ENCODE data around the gene BRAP.
"Not testable (repeated sequence)": the region's sequence is repeated elsewhere in the genome, so short reads cannot be mapped to it uniquely, and the experiment has no call there.

BRAP gene

GRCh38 chr12:111606767-111607230 lies 79.0 kb downstream of the BRAP start:
- DNase-seq, result no peak

- DNase-seq, result no peak
Observed at GRCh38 chr12:111605911-111606766, 79.6 kb downstream of the BRAP start.

DNA sequence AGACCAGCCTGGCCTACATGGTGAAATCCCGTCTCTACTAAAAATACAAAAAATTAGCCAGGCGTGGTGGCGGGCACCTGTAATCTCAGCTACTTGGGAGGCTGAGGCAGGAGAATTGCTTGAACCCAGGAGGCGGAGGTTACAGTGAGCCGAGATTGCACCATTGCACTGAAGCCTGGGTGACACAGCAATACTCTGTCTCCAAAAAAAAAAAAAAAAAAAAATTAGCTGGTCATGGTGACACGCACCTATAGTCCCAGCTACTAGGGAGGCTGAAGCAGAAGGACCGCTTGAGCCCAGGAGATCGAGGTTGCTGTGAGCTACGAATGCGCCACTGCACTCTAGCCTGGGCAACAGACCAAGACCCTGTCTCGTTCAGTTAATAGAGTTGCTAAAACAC lies 82.9 kb downstream of the BRAP start:
- DNase-seq, result not testable (repeated sequence)

DNA sequence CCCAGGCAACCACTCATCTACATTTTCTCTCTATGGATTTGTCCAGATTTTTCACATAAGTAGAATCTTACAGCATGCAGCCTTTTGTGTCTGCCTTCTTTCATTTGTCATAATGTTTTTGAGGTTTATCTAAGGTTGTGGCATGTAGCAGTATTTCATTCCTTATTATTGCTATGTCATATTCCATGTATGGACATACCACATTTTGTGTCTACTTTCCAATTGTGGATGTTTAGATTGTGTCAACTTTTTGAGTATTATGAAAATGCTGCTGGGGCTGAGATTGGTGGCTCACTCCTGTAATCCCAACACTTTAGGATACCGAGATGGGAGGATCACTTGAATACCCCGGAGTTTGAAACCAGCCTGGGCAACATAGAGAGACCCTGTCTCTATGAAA lies 83.4 kb downstream of the BRAP start:
- DNase-seq, result no peak

DNA sequence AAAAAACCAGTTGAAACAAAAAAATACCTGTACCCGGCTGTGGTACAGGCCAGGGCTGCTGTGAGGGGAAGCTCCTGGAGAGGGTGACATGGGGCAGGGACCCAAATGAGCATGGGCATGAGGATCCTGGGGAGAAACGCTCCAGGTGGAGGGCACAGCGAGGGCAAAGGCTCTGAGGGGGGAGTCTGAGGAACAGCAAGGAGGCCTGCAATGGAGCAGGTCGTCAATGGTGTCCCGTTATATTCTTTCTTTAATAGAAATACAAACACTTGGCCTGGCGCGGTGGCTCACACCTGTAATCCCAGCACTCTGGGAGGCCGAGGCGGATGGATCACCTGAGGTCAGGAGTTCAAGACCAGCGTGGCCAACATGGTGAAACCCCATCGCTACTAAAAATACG lies 84.8 kb downstream of the BRAP start:
- not testable (repeated sequence) for DNase-seq

- no peak for DNase-seq
Observed at GRCh38 chr12:111600205-111600642, 85.5 kb downstream of the BRAP start.

- DNase-seq, result peak; percentile 88
Observed at GRCh38 chr12:111599453-111600204, 86.1 kb downstream of the BRAP start.

- DNase-seq, result peak; percentile 65
Observed at GRCh38 chr12:111598637-111599452, 86.9 kb downstream of the BRAP start, which contains the start of gene ATXN2. TSS of gene ATXN2 (minus strand) at chr12:111599315. CDS start at chr12:111599034, 281 bp downstream.

- peak; percentile 31 for DNase-seq
Observed at GRCh38 chr12:111597831-111598636, 87.7 kb downstream of the BRAP start.

- DNase-seq, result peak; percentile 19
Observed at GRCh38 chr12:111596985-111597830, 88.5 kb downstream of the BRAP start.

DNA sequence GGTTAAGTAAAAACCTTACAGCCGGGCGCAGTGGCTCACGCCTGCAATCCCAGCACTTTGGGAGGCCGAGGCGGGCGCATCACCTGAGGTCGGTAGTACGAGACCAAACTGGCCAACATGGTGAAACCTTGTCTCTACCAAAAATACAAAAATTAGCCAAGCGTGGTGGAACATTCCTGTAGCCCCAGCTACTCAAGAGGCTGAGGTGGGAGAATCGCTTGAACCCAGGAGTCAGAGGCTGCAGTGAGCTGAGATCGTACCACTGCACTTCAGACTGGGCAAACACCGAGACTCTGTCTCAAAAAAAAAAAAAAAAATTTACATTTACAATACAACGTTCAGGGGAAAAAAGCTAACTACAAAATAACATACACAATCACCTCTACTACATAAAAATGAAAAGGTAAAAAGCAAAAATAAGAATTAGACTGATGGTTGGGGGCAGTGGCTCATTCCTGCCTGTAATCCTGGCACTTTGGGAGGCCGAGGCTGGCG lies 90.4 kb downstream of the BRAP start:
- not testable (repeated sequence) for DNase-seq

Data from activated CD8-positive, alpha-beta memory T cell treated with anti-CD3 and anti-CD28 coated beads, Interleukin-2, amount 50 U/mL, for 4 hours (primary cell).